SU-DHL-6 (cell line): Measurements from ENCODE around the gene WFDC1.

Source experiments
- EZH2phosphoT487 ChIP-seq: fragments of 200-600 bp; sonication (generic), shearing (Covaris generic); conservative IDR thresholded peaks from 2 replicates; pipeline ENCODE4 v1.6.1; 2018; ENCODE audit warnings: mild to moderate bottlenecking, antibody characterized with exemption, low read length, moderate library complexity, mixed read lengths
- TF ChIP-seq, protein P1 (sequence below): fragments of 200-600 bp; sonication (generic); IDR thresholded peaks from one replicate; pipeline ENCODE4 v1.5.1; 2017; ENCODE audit warnings: antibody characterized with exemption, mild to moderate bottlenecking, low read length, moderate library complexity; ENCODE audit not compliant: insufficient read depth, poor library complexity, severe bottlenecking

DNA sequence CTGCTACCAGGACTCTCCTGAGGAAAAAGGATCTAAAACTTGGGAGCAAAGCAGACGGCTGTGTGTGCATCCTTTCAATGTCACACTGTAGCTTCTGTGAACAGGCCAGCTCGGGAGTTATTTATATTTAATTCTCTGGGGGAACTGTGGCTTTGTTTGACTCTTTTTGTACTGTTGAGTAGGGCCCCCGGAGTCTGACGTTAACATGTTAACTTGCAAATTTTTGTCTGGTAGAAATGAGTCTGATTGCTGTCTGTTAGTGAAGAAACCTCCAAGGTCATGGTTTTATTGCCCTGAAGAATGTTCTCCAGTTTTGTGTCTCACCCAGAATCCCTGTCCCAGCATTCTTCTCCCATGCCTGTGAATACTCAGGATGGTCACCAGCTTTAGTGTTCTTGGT lies 40.6 kb upstream of the WFDC1 start:
- TF ChIP-seq, protein P1, sequence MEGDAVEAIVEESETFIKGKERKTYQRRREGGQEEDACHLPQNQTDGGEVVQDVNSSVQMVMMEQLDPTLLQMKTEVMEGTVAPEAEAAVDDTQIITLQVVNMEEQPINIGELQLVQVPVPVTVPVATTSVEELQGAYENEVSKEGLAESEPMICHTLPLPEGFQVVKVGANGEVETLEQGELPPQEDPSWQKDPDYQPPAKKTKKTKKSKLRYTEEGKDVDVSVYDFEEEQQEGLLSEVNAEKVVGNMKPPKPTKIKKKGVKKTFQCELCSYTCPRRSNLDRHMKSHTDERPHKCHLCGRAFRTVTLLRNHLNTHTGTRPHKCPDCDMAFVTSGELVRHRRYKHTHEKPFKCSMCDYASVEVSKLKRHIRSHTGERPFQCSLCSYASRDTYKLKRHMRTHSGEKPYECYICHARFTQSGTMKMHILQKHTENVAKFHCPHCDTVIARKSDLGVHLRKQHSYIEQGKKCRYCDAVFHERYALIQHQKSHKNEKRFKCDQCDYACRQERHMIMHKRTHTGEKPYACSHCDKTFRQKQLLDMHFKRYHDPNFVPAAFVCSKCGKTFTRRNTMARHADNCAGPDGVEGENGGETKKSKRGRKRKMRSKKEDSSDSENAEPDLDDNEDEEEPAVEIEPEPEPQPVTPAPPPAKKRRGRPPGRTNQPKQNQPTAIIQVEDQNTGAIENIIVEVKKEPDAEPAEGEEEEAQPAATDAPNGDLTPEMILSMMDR: no peak
- no peak for TF ChIP-seq EZH2phosphoT487
